AG10803 (cell line): ENCODE results near the gene ACACA.

ENCODE experiments used
- DNase-seq: peaks from one replicate; pipeline ENCODE4 v3.0.0; 2010; ENCODE audit warnings: low read depth
- H3K4me3 ChIP-seq: 2 replicates; pipeline ENCODE4 v1.5.1; 2011; ENCODE audit warnings: mild to moderate bottlenecking, low read length, control low read depth
- CTCF ChIP-seq: conservative IDR thresholded peaks from 2 replicates; pipeline ENCODE4 v1.5.1; 2011; ENCODE audit warnings: mild to moderate bottlenecking, low read length, control low read depth, inconsistent platforms

Gene ACACA

GRCh38 chr17:37301288-37301687, 105.3 kb downstream of the ACACA start:
- no peak for TF ChIP-seq CTCF
- H3K4me3 ChIP-seq = no peak overlapping the region
- peak; percentile 36 for DNase-seq

- H3K4me3 ChIP-seq = no peak overlapping the region
- DNase-seq = no peak
These were observed 106.0 kb downstream of the ACACA start for GRCh38 chr17:37300683-37301082.

GRCh38 chr17:37299257-37299980, 107.2 kb downstream of the ACACA start:
- no peak for TF ChIP-seq CTCF
- H3K4me3 ChIP-seq = no peak overlapping the region; the same call in 1 of the 2 replicates
- DNase-seq = peak; percentile 13

More at GRCh38 chr17:37300683-37301082, 106.0 kb downstream of the ACACA start:
- no peak for TF ChIP-seq CTCF

- TF ChIP-seq CTCF = no peak
- no peak for DNase-seq
- H3K4me3 ChIP-seq = no peak overlapping the region
These were observed 110.7 kb downstream of the ACACA start for GRCh38 chr17:37295888-37296287.

GRCh38 chr17:37294888-37295287, 111.7 kb downstream of the ACACA start:
- no peak for TF ChIP-seq CTCF
- H3K4me3 ChIP-seq = no peak overlapping the region

GRCh38 chr17:37293770-37294169, 112.9 kb downstream of the ACACA start:
- no peak overlapping the region for H3K4me3 ChIP-seq
- TF ChIP-seq CTCF = no peak
- no peak for DNase-seq

More at GRCh38 chr17:37294888-37295287, 111.7 kb downstream of the ACACA start:
- DNase-seq = no peak

- no peak overlapping the region for H3K4me3 ChIP-seq
- TF ChIP-seq CTCF = no peak
- peak; percentile 64 for DNase-seq
These were observed 114.1 kb downstream of the ACACA start for GRCh38 chr17:37292429-37293139.
